ENCODE data around the gene ZMYM2. TPM values are rescaled to one million over a fixed set of nuclear protein-coding genes. Genes with fewer than 3 reads are reported as not detected.

The ZMYM2 gene
- total RNA-seq, 1 donor from 2014 or later = 92.1 TPM

DNA sequence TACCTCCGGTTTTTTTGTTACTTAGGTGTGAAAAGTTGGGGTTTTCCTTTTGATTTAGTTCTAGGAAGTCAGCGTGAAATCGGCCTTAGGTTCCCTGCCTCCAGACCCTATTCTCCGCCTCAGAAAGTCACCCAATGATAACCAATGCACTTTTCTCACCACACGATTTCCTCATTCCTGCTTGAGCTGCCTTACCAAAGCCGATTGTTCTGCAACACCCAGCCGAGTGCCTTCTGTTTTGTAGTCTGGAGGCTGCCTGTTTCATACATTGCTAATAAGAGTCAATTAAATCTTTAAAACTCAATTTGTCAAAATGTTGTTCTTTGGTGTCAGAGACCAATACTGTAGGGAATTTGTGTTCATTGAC is 162.6 kb downstream of the ZMYM2 start:
- Mint-ChIP-seq H3K27me3 (ENCODE audit: unreplicated experiment) (peaks cover 13% of the 10 kb centered on the region), H3K4me1 (ENCODE audit: unreplicated experiment) (peaks cover 28% of the 10 kb centered on the region)

DNA sequence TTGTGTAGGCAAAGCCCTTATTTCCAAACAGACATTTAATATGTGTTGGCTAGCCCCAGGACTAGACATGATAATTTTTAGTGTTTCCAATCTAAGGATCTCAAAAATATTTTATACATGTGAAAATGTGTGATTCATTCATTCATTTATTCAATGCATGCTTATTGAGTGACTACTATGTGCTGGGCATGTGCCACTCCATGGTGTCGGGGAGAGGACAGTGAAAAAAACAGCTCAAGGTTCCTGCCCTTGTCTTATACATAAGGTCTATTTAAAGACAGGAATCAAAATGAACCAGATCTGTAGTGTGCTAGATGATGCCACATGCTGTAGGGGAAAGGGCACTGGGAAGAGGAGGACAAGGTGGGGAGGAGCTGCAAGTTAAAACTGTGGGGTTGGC is 165.8 kb downstream of the ZMYM2 start:
- peaks cover 28% of the 10 kb centered on the region for H3K4me1 Mint-ChIP-seq (ENCODE audit: unreplicated experiment)
- no peaks in the 10 kb centered on the region for H3K36me3 Mint-ChIP-seq (ENCODE audit: unreplicated experiment)
- H3K27me3 Mint-ChIP-seq (ENCODE audit: unreplicated experiment) = peaks cover 15% of the 10 kb centered on the region
- H3K4me3 Mint-ChIP-seq (ENCODE audit: unreplicated experiment) = no peak overlapping the region
- TF ChIP-seq, protein P1, sequence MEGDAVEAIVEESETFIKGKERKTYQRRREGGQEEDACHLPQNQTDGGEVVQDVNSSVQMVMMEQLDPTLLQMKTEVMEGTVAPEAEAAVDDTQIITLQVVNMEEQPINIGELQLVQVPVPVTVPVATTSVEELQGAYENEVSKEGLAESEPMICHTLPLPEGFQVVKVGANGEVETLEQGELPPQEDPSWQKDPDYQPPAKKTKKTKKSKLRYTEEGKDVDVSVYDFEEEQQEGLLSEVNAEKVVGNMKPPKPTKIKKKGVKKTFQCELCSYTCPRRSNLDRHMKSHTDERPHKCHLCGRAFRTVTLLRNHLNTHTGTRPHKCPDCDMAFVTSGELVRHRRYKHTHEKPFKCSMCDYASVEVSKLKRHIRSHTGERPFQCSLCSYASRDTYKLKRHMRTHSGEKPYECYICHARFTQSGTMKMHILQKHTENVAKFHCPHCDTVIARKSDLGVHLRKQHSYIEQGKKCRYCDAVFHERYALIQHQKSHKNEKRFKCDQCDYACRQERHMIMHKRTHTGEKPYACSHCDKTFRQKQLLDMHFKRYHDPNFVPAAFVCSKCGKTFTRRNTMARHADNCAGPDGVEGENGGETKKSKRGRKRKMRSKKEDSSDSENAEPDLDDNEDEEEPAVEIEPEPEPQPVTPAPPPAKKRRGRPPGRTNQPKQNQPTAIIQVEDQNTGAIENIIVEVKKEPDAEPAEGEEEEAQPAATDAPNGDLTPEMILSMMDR (IDR thresholded peaks at IDR 0.05) = no peak
- H3K27ac Mint-ChIP-seq (ENCODE audit: unreplicated experiment) = no peak overlapping the region
- DNase-seq (ENCODE audit: extremely low spot score, unreplicated experiment) = no peak
- H3K9me3 Mint-ChIP-seq (ENCODE audit: unreplicated experiment) = no peaks in the 10 kb centered on the region

More for the DNA sequence above, 162.6 kb downstream of the ZMYM2 start:
- peak overlapping the region; percentile 57 for H3K4me3 Mint-ChIP-seq (ENCODE audit: unreplicated experiment)
- DNase-seq (ENCODE audit: extremely low spot score, unreplicated experiment) = no peak
- TF ChIP-seq, protein P1 (IDR thresholded peaks at IDR 0.05) = no peak
- no peak overlapping the region for H3K27ac Mint-ChIP-seq (ENCODE audit: unreplicated experiment)
- H3K36me3 Mint-ChIP-seq (ENCODE audit: unreplicated experiment) = no peaks in the 10 kb centered on the region
- no peaks in the 10 kb centered on the region for H3K9me3 Mint-ChIP-seq (ENCODE audit: unreplicated experiment)

DNA sequence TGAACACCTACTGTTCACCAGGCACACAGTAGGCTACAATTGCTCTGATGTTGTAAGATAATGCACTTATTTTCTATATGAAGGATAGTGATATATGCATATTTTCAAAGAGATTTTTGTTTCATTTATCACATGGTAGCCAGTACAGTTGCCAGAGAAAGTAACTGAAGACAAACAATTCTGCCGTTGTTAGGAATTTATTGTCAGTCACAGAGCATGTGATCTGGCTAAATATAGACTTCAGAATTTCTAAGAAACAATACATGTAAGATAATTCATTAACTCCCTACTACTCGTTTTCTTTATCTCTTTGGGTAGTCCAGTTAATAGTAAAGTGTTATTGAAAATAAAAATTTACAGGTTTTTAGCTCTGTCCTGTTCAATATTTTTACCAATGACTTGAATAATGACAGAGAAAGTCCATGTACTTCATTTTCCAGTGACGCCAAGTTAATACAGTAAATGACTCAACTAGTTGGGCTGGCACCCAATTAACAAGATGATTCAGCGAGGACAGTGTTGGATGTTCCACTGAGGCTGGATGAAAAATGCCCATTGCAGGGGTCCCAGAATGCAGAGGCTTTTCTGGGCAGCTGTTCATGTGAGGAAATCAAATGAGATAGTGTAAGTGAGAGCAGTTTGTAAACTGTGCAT is 166.7 kb downstream of the ZMYM2 start:
- Mint-ChIP-seq H3K9me3 (ENCODE audit: unreplicated experiment) (no peaks in the 10 kb centered on the region), H3K4me3 (ENCODE audit: unreplicated experiment) (no peak overlapping the region), H3K4me1 (ENCODE audit: unreplicated experiment) (peaks cover 21% of the 10 kb centered on the region), H3K27me3 (ENCODE audit: unreplicated experiment) (peaks cover 15% of the 10 kb centered on the region), H3K36me3 (ENCODE audit: unreplicated experiment) (no peaks in the 10 kb centered on the region), H3K27ac (ENCODE audit: unreplicated experiment) (no peak overlapping the region)
- TF ChIP-seq, protein P1 (IDR thresholded peaks at IDR 0.05) = no peak
- no peak for DNase-seq (ENCODE audit: extremely low spot score, unreplicated experiment)

GRCh38 chr13:20125783-20126165 is 167.2 kb downstream of the ZMYM2 start:
- no peak overlapping the region for H3K27ac Mint-ChIP-seq (ENCODE audit: unreplicated experiment)
- no peak overlapping the region for H3K4me3 Mint-ChIP-seq (ENCODE audit: unreplicated experiment)
- H3K9me3 Mint-ChIP-seq (ENCODE audit: unreplicated experiment) = no peaks in the 10 kb centered on the region
- no peaks in the 10 kb centered on the region for H3K36me3 Mint-ChIP-seq (ENCODE audit: unreplicated experiment)
- peaks cover 20% of the 10 kb centered on the region for H3K4me1 Mint-ChIP-seq (ENCODE audit: unreplicated experiment)
- TF ChIP-seq, protein P1 (IDR thresholded peaks at IDR 0.05) = no peak
- H3K27me3 Mint-ChIP-seq (ENCODE audit: unreplicated experiment) = peaks cover 15% of the 10 kb centered on the region
- no peak for DNase-seq (ENCODE audit: extremely low spot score, unreplicated experiment)

- H3K36me3 Mint-ChIP-seq (ENCODE audit: unreplicated experiment) = no peaks in the 10 kb centered on the region
- no peak overlapping the region for H3K4me3 Mint-ChIP-seq (ENCODE audit: unreplicated experiment)
- H3K27me3 Mint-ChIP-seq (ENCODE audit: unreplicated experiment) = peaks cover 15% of the 10 kb centered on the region
- TF ChIP-seq, protein P1 (IDR thresholded peaks at IDR 0.05) = no peak
- peaks cover 20% of the 10 kb centered on the region for H3K4me1 Mint-ChIP-seq (ENCODE audit: unreplicated experiment)
- H3K9me3 Mint-ChIP-seq (ENCODE audit: unreplicated experiment) = no peaks in the 10 kb centered on the region
- no peak overlapping the region for H3K27ac Mint-ChIP-seq (ENCODE audit: unreplicated experiment)
- no peak for DNase-seq (ENCODE audit: extremely low spot score, unreplicated experiment)
Measured at GRCh38 chr13:20126541-20127261, 168.2 kb downstream of the ZMYM2 start.

All from osteocyte (in vitro differentiated cells).